Measurements from ENCODE around the gene DSP.

DNA sequence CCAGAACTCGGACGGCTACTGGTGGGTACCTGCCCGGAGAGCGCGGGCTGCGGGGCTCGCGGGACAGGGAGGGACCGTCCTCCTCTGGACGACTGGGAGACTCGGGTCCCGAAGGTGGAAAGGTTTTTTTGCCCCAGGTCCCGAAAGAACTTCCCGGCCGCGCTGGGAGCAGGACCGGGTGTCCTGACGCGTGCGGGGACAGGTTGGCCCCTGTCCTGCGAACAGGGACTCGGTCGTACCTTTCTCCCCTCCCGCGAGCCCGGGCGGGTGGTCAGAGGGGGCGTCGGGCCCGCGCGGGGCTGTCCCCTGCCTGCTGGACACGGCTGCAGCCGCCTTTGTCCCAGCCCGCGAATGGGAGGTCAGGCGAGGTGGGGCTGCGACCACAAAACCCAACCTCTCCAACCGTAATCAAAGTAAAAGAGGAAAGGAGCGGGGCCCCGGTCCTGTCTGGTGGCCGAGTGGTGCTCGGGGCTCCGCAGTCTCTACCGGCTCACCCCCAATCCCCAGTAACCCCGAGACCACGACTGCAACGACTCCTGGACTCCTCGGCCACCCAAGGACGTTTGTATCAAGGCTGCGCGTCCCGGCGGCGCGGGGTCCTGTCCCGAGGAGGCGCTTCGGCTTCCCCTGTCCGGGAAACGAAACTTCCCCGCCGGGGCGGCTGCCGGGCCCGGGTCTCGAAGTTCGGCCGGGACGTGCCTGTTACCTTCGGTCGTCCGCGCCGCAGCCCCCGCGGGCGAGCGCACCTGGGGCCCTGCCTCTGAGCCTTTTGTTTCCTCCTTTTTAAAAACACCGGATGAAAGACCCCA lies 798 bp downstream of the DSP start:
- TF ChIP-seq, protein P1, sequence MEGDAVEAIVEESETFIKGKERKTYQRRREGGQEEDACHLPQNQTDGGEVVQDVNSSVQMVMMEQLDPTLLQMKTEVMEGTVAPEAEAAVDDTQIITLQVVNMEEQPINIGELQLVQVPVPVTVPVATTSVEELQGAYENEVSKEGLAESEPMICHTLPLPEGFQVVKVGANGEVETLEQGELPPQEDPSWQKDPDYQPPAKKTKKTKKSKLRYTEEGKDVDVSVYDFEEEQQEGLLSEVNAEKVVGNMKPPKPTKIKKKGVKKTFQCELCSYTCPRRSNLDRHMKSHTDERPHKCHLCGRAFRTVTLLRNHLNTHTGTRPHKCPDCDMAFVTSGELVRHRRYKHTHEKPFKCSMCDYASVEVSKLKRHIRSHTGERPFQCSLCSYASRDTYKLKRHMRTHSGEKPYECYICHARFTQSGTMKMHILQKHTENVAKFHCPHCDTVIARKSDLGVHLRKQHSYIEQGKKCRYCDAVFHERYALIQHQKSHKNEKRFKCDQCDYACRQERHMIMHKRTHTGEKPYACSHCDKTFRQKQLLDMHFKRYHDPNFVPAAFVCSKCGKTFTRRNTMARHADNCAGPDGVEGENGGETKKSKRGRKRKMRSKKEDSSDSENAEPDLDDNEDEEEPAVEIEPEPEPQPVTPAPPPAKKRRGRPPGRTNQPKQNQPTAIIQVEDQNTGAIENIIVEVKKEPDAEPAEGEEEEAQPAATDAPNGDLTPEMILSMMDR (IDR thresholded peaks at IDR 0.05; ENCODE audit: low read depth, low read length), result no peak
- TF ChIP-seq EZH2phosphoT487 (IDR thresholded peaks at IDR 0.05; ENCODE audit: low read depth), result no peak

Data from OCI-LY3 (cell line).